H9 (cell line): ENCODE data around the gene DYNLRB1. TPM values are rescaled to one million over a fixed set of nuclear protein-coding genes. Genes with fewer than 3 reads are reported as not detected.

Experiments
- DNase-seq: peaks from one replicate; pipeline ENCODE4 v3.0.0-alpha.2; 2017
- H2AFZ ChIP-seq: one replicate; pipeline ENCODE4 v1.6.1; 2013; ENCODE audit warnings: mild to moderate bottlenecking, low read length, control low read depth, moderate library complexity
- H2AK5ac ChIP-seq: 2 replicates; pipeline ENCODE4 v1.6.1; 2013; ENCODE audit warnings: low read length, control low read depth, mixed read lengths; ENCODE audit not compliant: insufficient read length
- H2BK120ac ChIP-seq: one replicate; pipeline ENCODE4 v1.6.1; 2013; ENCODE audit warnings: low read depth, mild to moderate bottlenecking, low read length, control low read depth, inconsistent platforms; ENCODE audit not compliant: poor library complexity, severe bottlenecking
- H2BK12ac ChIP-seq: 2 replicates; pipeline ENCODE4 v1.6.1; 2013; ENCODE audit warnings: low read length, control low read depth, mixed read lengths, low read depth; ENCODE audit not compliant: insufficient read length
- H2BK15ac ChIP-seq: 2 replicates; pipeline ENCODE4 v1.6.1; 2013; ENCODE audit warnings: low read depth, low read length, control low read depth
- H2BK20ac ChIP-seq: one replicate; pipeline ENCODE4 v1.6.1; 2013; ENCODE audit warnings: low read depth, mild to moderate bottlenecking, low read length, control low read depth, inconsistent platforms; ENCODE audit not compliant: poor library complexity, severe bottlenecking
- H2BK5ac ChIP-seq: 2 replicates; pipeline ENCODE4 v1.6.1; 2013; ENCODE audit warnings: low read length, control low read depth, mixed read lengths; ENCODE audit not compliant: insufficient read length
- H3K14ac ChIP-seq: 2 replicates; pipeline ENCODE4 v1.6.1; 2013; ENCODE audit warnings: low read length, control low read depth; ENCODE audit not compliant: insufficient read depth
- H3K18ac ChIP-seq: 2 replicates; pipeline ENCODE4 v1.6.1; 2013; ENCODE audit warnings: low read depth, mild to moderate bottlenecking, mixed read lengths, low read length, control low read depth; ENCODE audit not compliant: insufficient read length
- H3K23ac ChIP-seq: 2 replicates; pipeline ENCODE4 v1.6.1; 2013; ENCODE audit warnings: low read length, control low read depth, mixed read lengths, low read depth; ENCODE audit not compliant: insufficient read length
- H3K23me2 ChIP-seq: 2 replicates; pipeline ENCODE4 v1.6.1; 2013; ENCODE audit warnings: low read depth, mild to moderate bottlenecking, mixed read lengths, low read length, control low read depth; ENCODE audit not compliant: insufficient read length, poor library complexity, severe bottlenecking
- H3K27ac ChIP-seq: 2 replicates; pipeline ENCODE4 v1.5.1; 2013; ENCODE audit warnings: low read length, control low read depth, mixed read lengths, low read depth; ENCODE audit not compliant: insufficient read length
- H3K27me3 ChIP-seq: 2 replicates; pipeline ENCODE4 v1.6.1; 2013; ENCODE audit warnings: low read length, control low read depth, inconsistent platforms; ENCODE audit not compliant: insufficient read depth
- H3K4ac ChIP-seq: 2 replicates; pipeline ENCODE4 v1.6.1; 2013; ENCODE audit warnings: low read depth, mild to moderate bottlenecking, control low read depth, inconsistent platforms, low read length, moderate library complexity
- H3K4me1 ChIP-seq: 2 replicates; pipeline ENCODE4 v1.6.1; 2013; ENCODE audit warnings: low read length, control low read depth, inconsistent platforms; ENCODE audit not compliant: insufficient read depth
- H3K4me2 ChIP-seq: 2 replicates; pipeline ENCODE4 v1.6.1; 2013; ENCODE audit warnings: low read length, control low read depth, mixed read lengths; ENCODE audit not compliant: insufficient read length, insufficient read depth
- H3K56ac ChIP-seq: 2 replicates; pipeline ENCODE4 v1.6.1; 2013; ENCODE audit warnings: low read depth, mild to moderate bottlenecking, mixed read lengths, low read length, control low read depth; ENCODE audit not compliant: insufficient read length
- H3K79me1 ChIP-seq: 2 replicates; pipeline ENCODE4 v1.6.1; 2013; ENCODE audit warnings: low read depth, mild to moderate bottlenecking, moderate library complexity, low read length, control low read depth, inconsistent platforms; ENCODE audit not compliant: insufficient read depth, poor library complexity, severe bottlenecking
- H3K79me2 ChIP-seq: 2 replicates; pipeline ENCODE4 v1.6.1; 2013; ENCODE audit warnings: low read length, control low read depth, inconsistent platforms; ENCODE audit not compliant: insufficient read depth
- H3K9ac ChIP-seq: 2 replicates; pipeline ENCODE4 v1.6.1; 2013; ENCODE audit warnings: low read length, control low read depth, mixed read lengths; ENCODE audit not compliant: insufficient read length; ENCODE audit errors: extremely low read depth
- H3K9me3 ChIP-seq: one replicate; pipeline ENCODE4 v1.6.1; 2013; ENCODE audit warnings: low read depth, low read length, inconsistent platforms; ENCODE audit not compliant: control insufficient read depth
- H3T11ph ChIP-seq: one replicate; pipeline ENCODE4 v1.6.1; 2013; ENCODE audit warnings: mild to moderate bottlenecking, low read length, control low read depth, inconsistent platforms
- H4K20me1 ChIP-seq: one replicate; pipeline ENCODE4 v1.6.1; 2013; ENCODE audit not compliant: control insufficient read depth, insufficient read length, insufficient read depth
- H4K5ac ChIP-seq: 2 replicates; pipeline ENCODE4 v1.6.1; 2013; ENCODE audit warnings: low read depth, mild to moderate bottlenecking, mixed read lengths, low read length, control low read depth; ENCODE audit not compliant: insufficient read length
- H4K8ac ChIP-seq: replicated peaks from 2 replicates; pipeline ENCODE4 v1.6.1; 2013; ENCODE audit warnings: low read length, control low read depth, mixed read lengths, low read depth; ENCODE audit not compliant: insufficient read length
- H4K91ac ChIP-seq: 2 replicates; pipeline ENCODE4 v1.6.1; 2013; ENCODE audit warnings: low read depth, mild to moderate bottlenecking, moderate library complexity, mixed read lengths, low read length, control low read depth; ENCODE audit not compliant: insufficient read length
- H3K27ac Mint-ChIP-seq, 3 experiments: 2 replicates in 2 of 3; 3 replicates in 1 of 3; pipeline ENCODE4 v1.8.0; 2020 to 2021; ENCODE audit warnings: mixed read lengths in 3 of 3, mild to moderate bottlenecking in 1 of 3, moderate library complexity in 1 of 3
- H3K27me3 Mint-ChIP-seq: 2 replicates; pipeline ENCODE4 v1.8.0; 2021; ENCODE audit warnings: low read depth, mild to moderate bottlenecking, moderate library complexity, mixed read lengths
- H3K36me3 Mint-ChIP-seq, 3 experiments: 2 replicates in 2 of 3; 3 replicates in 1 of 3; pipeline ENCODE4 v1.8.0; 2020 to 2021; ENCODE audit warnings: low read depth in 3 of 3, mixed read lengths in 3 of 3; ENCODE audit not compliant: insufficient read depth in 1 of 3
- H3K4me1 Mint-ChIP-seq, 2 experiments: 2 replicates each; pipeline ENCODE4 v1.8.0; 2020; ENCODE audit warnings: mixed read lengths in 2 of 2
- H3K4me3 Mint-ChIP-seq, 2 experiments: 2 replicates in 1 of 2; 3 replicates in 1 of 2; pipeline ENCODE4 v1.8.0; 2020 to 2021; ENCODE audit warnings: mild to moderate bottlenecking in 2 of 2, mixed read lengths in 2 of 2, moderate library complexity in 1 of 2
- H3K9me3 Mint-ChIP-seq, 2 experiments: 2 replicates in 1 of 2; 3 replicates in 1 of 2; pipeline ENCODE4 v1.8.0; 2020; ENCODE audit warnings: mild to moderate bottlenecking in 2 of 2, mixed read lengths in 2 of 2, moderate library complexity in 1 of 2
- CTCF ChIP-seq: fragments of 200-600 bp; sonication (generic); conservative IDR thresholded peaks from 3 replicates; pipeline ENCODE4 v1.8.0; 2021; ENCODE audit warnings: antibody characterized with exemption, mild to moderate bottlenecking
- WGBS: extraction: QIAGEN DNeasy Blood & Tissue Kit; methylation state at CpG from one replicate; pipeline ENCODE4 v1.1.7; 2013; ENCODE audit warnings: missing lambda C conversion rate, low lambda C conversion rate, mixed read lengths; ENCODE audit not compliant: insufficient read length; ENCODE audit errors: extremely low coverage; 5-methylcytosine and 5-hydroxymethylcytosine counted together
- total RNA-seq: library from RNA; stranded (reverse); gene quantifications from 2 replicates; pipeline ENCODE4 v1.2.1, GENCODE V29; 2021

The DYNLRB1 gene
- total RNA-seq, 1 experiment from 2014 or later, result 200 TPM

GRCh38 chr20:34578521-34578920 lies 62.3 kb downstream of the DYNLRB1 start:
- Histone ChIP-seq H2AK5ac (no peak overlapping the region), H3K4me1 (no peaks in the 10 kb centered on the region), H3K27me3 (no peaks in the 10 kb centered on the region), H2BK12ac (no peak overlapping the region), H4K5ac (no peak overlapping the region), H3K23me2 (no peaks in the 10 kb centered on the region), H3K27ac (no peak overlapping the region), H2BK20ac (no peak overlapping the region), H2BK5ac (no peak overlapping the region), H3K79me1 (no peaks in the 10 kb centered on the region), H3K79me2 (no peaks in the 10 kb centered on the region), H3K9me3 (no peaks in the 10 kb centered on the region), H3K9ac (no peak overlapping the region), H3K4ac (no peak overlapping the region), H2BK120ac (no peak overlapping the region), H2BK15ac (no peak overlapping the region), H3K56ac (no peak overlapping the region), H4K8ac (no peak overlapping the region), H3K14ac (no peak overlapping the region), H4K91ac (no peak overlapping the region), H2AFZ (no peak overlapping the region), H4K20me1 (no peaks in the 10 kb centered on the region), H3K4me2 (no peak overlapping the region), H3K23ac (no peak overlapping the region), H3K18ac (no peak overlapping the region), H3T11ph (no peak overlapping the region)
- H3K27ac Mint-ChIP-seq, result peak overlapping the region in 1 of 3 experiments; percentile 51; a peak in 1 of 7 replicates
- no peaks in the 10 kb centered on the region for H3K4me1 Mint-ChIP-seq
- H3K9me3 Mint-ChIP-seq, result no peaks in the 10 kb centered on the region
- no peak for DNase-seq
- peaks cover 7 to 20% (median 12%) of the 10 kb centered on the region in 3 experiments; a peak in 6 of 7 replicates for H3K36me3 Mint-ChIP-seq
- no peak for TF ChIP-seq CTCF
- no peaks in the 10 kb centered on the region; the same call in 1 of the 2 replicates for H3K27me3 Mint-ChIP-seq
- no CpG with 5 or more reads among the region's 6 CpGs for WGBS
- H3K4me3 Mint-ChIP-seq, result no peak overlapping the region
